GM21723 (cell line): Measurements from ENCODE around the gene IMMP1L.

Experiments
- ATAC-seq: cut with Tn5 transposase; IDR thresholded peaks from one replicate; pipeline ENCODE4 v1.9.1; 2021; ENCODE audit warnings: mild to moderate bottlenecking, moderate library complexity; ENCODE audit not compliant: unreplicated experiment

Gene IMMP1L

GRCh38 chr11:31477528-31478222 is 31.7 kb downstream of the IMMP1L start:
- ATAC-seq: no peak

- ATAC-seq: no peak
Measured at GRCh38 chr11:31474083-31474482, 35.3 kb downstream of the IMMP1L start.

- no peak for ATAC-seq
Measured at GRCh38 chr11:31464436-31464835, 45.0 kb downstream of the IMMP1L start.

GRCh38 chr11:31455177-31455576 is 54.2 kb downstream of the IMMP1L start:
- no peak for ATAC-seq

GRCh38 chr11:31450841-31451240 is 58.6 kb downstream of the IMMP1L start:
- ATAC-seq: no peak

GRCh38 chr11:31449040-31449439 is 60.4 kb downstream of the IMMP1L start:
- ATAC-seq: no peak

- no peak for ATAC-seq
Measured at GRCh38 chr11:31445621-31446020, 63.8 kb downstream of the IMMP1L start.

- ATAC-seq: no peak
Measured at GRCh38 chr11:31443802-31444201, 65.6 kb downstream of the IMMP1L start.

GRCh38 chr11:31442086-31442485 is 67.3 kb downstream of the IMMP1L start:
- ATAC-seq: no peak

- no peak for ATAC-seq
Measured at GRCh38 chr11:31441296-31441695, 68.1 kb downstream of the IMMP1L start.

GRCh38 chr11:31437742-31438435 is 71.5 kb downstream of the IMMP1L start:
- ATAC-seq: no peak

GRCh38 chr11:31433851-31434250 is 75.6 kb downstream of the IMMP1L start:
- ATAC-seq: no peak

GRCh38 chr11:31424652-31425051 is 84.8 kb downstream of the IMMP1L start:
- no peak for ATAC-seq

- no peak for ATAC-seq
Measured at GRCh38 chr11:31422703-31423102, 86.7 kb downstream of the IMMP1L start.

- no peak for ATAC-seq
Measured at GRCh38 chr11:31421820-31422219, 87.6 kb downstream of the IMMP1L start.

GRCh38 chr11:31419669-31420068 is 89.8 kb downstream of the IMMP1L start:
- no peak for ATAC-seq

GRCh38 chr11:31419138-31419537 is 90.3 kb downstream of the IMMP1L start:
- no peak for ATAC-seq

- no peak for ATAC-seq
Measured at GRCh38 chr11:31417816-31418215, 91.6 kb downstream of the IMMP1L start.

GRCh38 chr11:31417357-31417756 is 92.1 kb downstream of the IMMP1L start:
- ATAC-seq: no peak

- ATAC-seq: no peak
Measured at GRCh38 chr11:31415435-31415834, 94.0 kb downstream of the IMMP1L start.

- no peak for ATAC-seq
Measured at GRCh38 chr11:31414338-31414737, 95.1 kb downstream of the IMMP1L start.

- no peak for ATAC-seq
Measured at GRCh38 chr11:31412946-31413345, 96.5 kb downstream of the IMMP1L start.

GRCh38 chr11:31408201-31408600 is 101.2 kb downstream of the IMMP1L start:
- ATAC-seq: no peak
